H9 (cell line): ENCODE data around the gene CDH22. TPM values are rescaled to one million over a fixed set of nuclear protein-coding genes. Genes with fewer than 3 reads are reported as not detected.

ENCODE experiments used
- DNase-seq: peaks from one replicate; pipeline ENCODE4 v3.0.0-alpha.2; 2017
- H2AFZ ChIP-seq: one replicate; pipeline ENCODE4 v1.6.1; 2013; ENCODE audit warnings: mild to moderate bottlenecking, low read length, control low read depth, moderate library complexity
- H2AK5ac ChIP-seq: 2 replicates; pipeline ENCODE4 v1.6.1; 2013; ENCODE audit warnings: low read length, control low read depth, mixed read lengths; ENCODE audit not compliant: insufficient read length
- H2BK120ac ChIP-seq: one replicate; pipeline ENCODE4 v1.6.1; 2013; ENCODE audit warnings: low read depth, mild to moderate bottlenecking, low read length, control low read depth, inconsistent platforms; ENCODE audit not compliant: poor library complexity, severe bottlenecking
- H2BK12ac ChIP-seq: 2 replicates; pipeline ENCODE4 v1.6.1; 2013; ENCODE audit warnings: low read length, control low read depth, mixed read lengths, low read depth; ENCODE audit not compliant: insufficient read length
- H2BK15ac ChIP-seq: 2 replicates; pipeline ENCODE4 v1.6.1; 2013; ENCODE audit warnings: low read depth, low read length, control low read depth
- H2BK20ac ChIP-seq: one replicate; pipeline ENCODE4 v1.6.1; 2013; ENCODE audit warnings: low read depth, mild to moderate bottlenecking, low read length, control low read depth, inconsistent platforms; ENCODE audit not compliant: poor library complexity, severe bottlenecking
- H2BK5ac ChIP-seq: 2 replicates; pipeline ENCODE4 v1.6.1; 2013; ENCODE audit warnings: low read length, control low read depth, mixed read lengths; ENCODE audit not compliant: insufficient read length
- H3K14ac ChIP-seq: 2 replicates; pipeline ENCODE4 v1.6.1; 2013; ENCODE audit warnings: low read length, control low read depth; ENCODE audit not compliant: insufficient read depth
- H3K18ac ChIP-seq: 2 replicates; pipeline ENCODE4 v1.6.1; 2013; ENCODE audit warnings: low read depth, mild to moderate bottlenecking, mixed read lengths, low read length, control low read depth; ENCODE audit not compliant: insufficient read length
- H3K23ac ChIP-seq: 2 replicates; pipeline ENCODE4 v1.6.1; 2013; ENCODE audit warnings: low read length, control low read depth, mixed read lengths, low read depth; ENCODE audit not compliant: insufficient read length
- H3K23me2 ChIP-seq: 2 replicates; pipeline ENCODE4 v1.6.1; 2013; ENCODE audit warnings: low read depth, mild to moderate bottlenecking, mixed read lengths, low read length, control low read depth; ENCODE audit not compliant: insufficient read length, poor library complexity, severe bottlenecking
- H3K27ac ChIP-seq: 2 replicates; pipeline ENCODE4 v1.5.1; 2013; ENCODE audit warnings: low read length, control low read depth, mixed read lengths, low read depth; ENCODE audit not compliant: insufficient read length
- H3K27me3 ChIP-seq: 2 replicates; pipeline ENCODE4 v1.6.1; 2013; ENCODE audit warnings: low read length, control low read depth, inconsistent platforms; ENCODE audit not compliant: insufficient read depth
- H3K4ac ChIP-seq: 2 replicates; pipeline ENCODE4 v1.6.1; 2013; ENCODE audit warnings: low read depth, mild to moderate bottlenecking, control low read depth, inconsistent platforms, low read length, moderate library complexity
- H3K4me1 ChIP-seq: 2 replicates; pipeline ENCODE4 v1.6.1; 2013; ENCODE audit warnings: low read length, control low read depth, inconsistent platforms; ENCODE audit not compliant: insufficient read depth
- H3K4me2 ChIP-seq: 2 replicates; pipeline ENCODE4 v1.6.1; 2013; ENCODE audit warnings: low read length, control low read depth, mixed read lengths; ENCODE audit not compliant: insufficient read length, insufficient read depth
- H3K56ac ChIP-seq: 2 replicates; pipeline ENCODE4 v1.6.1; 2013; ENCODE audit warnings: low read depth, mild to moderate bottlenecking, mixed read lengths, low read length, control low read depth; ENCODE audit not compliant: insufficient read length
- H3K79me1 ChIP-seq: 2 replicates; pipeline ENCODE4 v1.6.1; 2013; ENCODE audit warnings: low read depth, mild to moderate bottlenecking, moderate library complexity, low read length, control low read depth, inconsistent platforms; ENCODE audit not compliant: insufficient read depth, poor library complexity, severe bottlenecking
- H3K79me2 ChIP-seq: 2 replicates; pipeline ENCODE4 v1.6.1; 2013; ENCODE audit warnings: low read length, control low read depth, inconsistent platforms; ENCODE audit not compliant: insufficient read depth
- H3K9ac ChIP-seq: 2 replicates; pipeline ENCODE4 v1.6.1; 2013; ENCODE audit warnings: low read length, control low read depth, mixed read lengths; ENCODE audit not compliant: insufficient read length; ENCODE audit errors: extremely low read depth
- H3K9me3 ChIP-seq: one replicate; pipeline ENCODE4 v1.6.1; 2013; ENCODE audit warnings: low read depth, low read length, inconsistent platforms; ENCODE audit not compliant: control insufficient read depth
- H3T11ph ChIP-seq: one replicate; pipeline ENCODE4 v1.6.1; 2013; ENCODE audit warnings: mild to moderate bottlenecking, low read length, control low read depth, inconsistent platforms
- H4K20me1 ChIP-seq: one replicate; pipeline ENCODE4 v1.6.1; 2013; ENCODE audit not compliant: control insufficient read depth, insufficient read length, insufficient read depth
- H4K5ac ChIP-seq: 2 replicates; pipeline ENCODE4 v1.6.1; 2013; ENCODE audit warnings: low read depth, mild to moderate bottlenecking, mixed read lengths, low read length, control low read depth; ENCODE audit not compliant: insufficient read length
- H4K8ac ChIP-seq: replicated peaks from 2 replicates; pipeline ENCODE4 v1.6.1; 2013; ENCODE audit warnings: low read length, control low read depth, mixed read lengths, low read depth; ENCODE audit not compliant: insufficient read length
- H4K91ac ChIP-seq: 2 replicates; pipeline ENCODE4 v1.6.1; 2013; ENCODE audit warnings: low read depth, mild to moderate bottlenecking, moderate library complexity, mixed read lengths, low read length, control low read depth; ENCODE audit not compliant: insufficient read length
- H3K27ac Mint-ChIP-seq, 3 experiments: 2 replicates in 2 of 3; 3 replicates in 1 of 3; pipeline ENCODE4 v1.8.0; 2020 to 2021; ENCODE audit warnings: mixed read lengths in 3 of 3, mild to moderate bottlenecking in 1 of 3, moderate library complexity in 1 of 3
- H3K27me3 Mint-ChIP-seq: 2 replicates; pipeline ENCODE4 v1.8.0; 2021; ENCODE audit warnings: low read depth, mild to moderate bottlenecking, moderate library complexity, mixed read lengths
- H3K36me3 Mint-ChIP-seq, 3 experiments: 2 replicates in 2 of 3; 3 replicates in 1 of 3; pipeline ENCODE4 v1.8.0; 2020 to 2021; ENCODE audit warnings: low read depth in 3 of 3, mixed read lengths in 3 of 3; ENCODE audit not compliant: insufficient read depth in 1 of 3
- H3K4me1 Mint-ChIP-seq, 2 experiments: 2 replicates each; pipeline ENCODE4 v1.8.0; 2020; ENCODE audit warnings: mixed read lengths in 2 of 2
- H3K4me3 Mint-ChIP-seq, 2 experiments: 2 replicates in 1 of 2; 3 replicates in 1 of 2; pipeline ENCODE4 v1.8.0; 2020 to 2021; ENCODE audit warnings: mild to moderate bottlenecking in 2 of 2, mixed read lengths in 2 of 2, moderate library complexity in 1 of 2
- H3K9me3 Mint-ChIP-seq, 2 experiments: 2 replicates in 1 of 2; 3 replicates in 1 of 2; pipeline ENCODE4 v1.8.0; 2020; ENCODE audit warnings: mild to moderate bottlenecking in 2 of 2, mixed read lengths in 2 of 2, moderate library complexity in 1 of 2
- CTCF ChIP-seq: fragments of 200-600 bp; sonication (generic); conservative IDR thresholded peaks from 3 replicates; pipeline ENCODE4 v1.8.0; 2021; ENCODE audit warnings: antibody characterized with exemption, mild to moderate bottlenecking
- WGBS: extraction: QIAGEN DNeasy Blood & Tissue Kit; methylation state at CpG from one replicate; pipeline ENCODE4 v1.1.7; 2013; ENCODE audit warnings: missing lambda C conversion rate, low lambda C conversion rate, mixed read lengths; ENCODE audit not compliant: insufficient read length; ENCODE audit errors: extremely low coverage; 5-methylcytosine and 5-hydroxymethylcytosine counted together
- total RNA-seq: library from RNA; stranded (reverse); gene quantifications from 2 replicates; pipeline ENCODE4 v1.2.1, GENCODE V29; 2021

CDH22 gene
- total RNA-seq, 1 experiment from 2014 or later, result not detected

GRCh38 chr20:46246559-46246958, 61.7 kb downstream of the CDH22 start:
- H4K91ac ChIP-seq, result no peak overlapping the region
- H3K79me1 ChIP-seq, result no peaks in the 10 kb centered on the region
- H3K23me2 ChIP-seq, result no peaks in the 10 kb centered on the region
- Mint-ChIP-seq H3K27ac (no peak overlapping the region), H3K9me3 (peaks cover 0 to 3% of the 10 kb centered on the region in 2 experiments; a peak in 1 of 5 replicates), H3K36me3 (no peaks in the 10 kb centered on the region), H3K4me1 (peaks cover 18 to 26% of the 10 kb centered on the region in 2 experiments), H3K4me3 (no peak overlapping the region), H3K27me3 (peaks cover 58% of the 10 kb centered on the region)
- no peak overlapping the region for H2AK5ac ChIP-seq
- DNase-seq, result no peak
- H4K20me1 ChIP-seq, result no peaks in the 10 kb centered on the region
- no peak overlapping the region for H3K18ac ChIP-seq
- peaks cover 2% of the 10 kb centered on the region; the same call in 1 of the 2 replicates for H3K4me1 ChIP-seq
- no peak overlapping the region for H2BK5ac ChIP-seq
- no peak overlapping the region for H3K4ac ChIP-seq
- no peaks in the 10 kb centered on the region for H3K9me3 ChIP-seq
- no peak overlapping the region for H3K23ac ChIP-seq
- no peak overlapping the region for H4K8ac ChIP-seq
- H3K4me2 ChIP-seq, result no peak overlapping the region
- H3K14ac ChIP-seq, result no peak overlapping the region
- no peak overlapping the region for H4K5ac ChIP-seq
- no peak overlapping the region for H2BK120ac ChIP-seq
- no peak overlapping the region for H2AFZ ChIP-seq
- H3K79me2 ChIP-seq, result no peaks in the 10 kb centered on the region
- no peak overlapping the region for H3K56ac ChIP-seq
- TF ChIP-seq CTCF, result no peak
- H2BK12ac ChIP-seq, result no peak overlapping the region
- no CpG with 5 or more reads among the region's 23 CpGs for WGBS
- no peak overlapping the region for H3K9ac ChIP-seq
- no peak overlapping the region for H2BK15ac ChIP-seq
- no peak overlapping the region for H2BK20ac ChIP-seq
- H3K27me3 ChIP-seq, result peaks cover 8% of the 10 kb centered on the region; the same call in 1 of the 2 replicates
- H3K27ac ChIP-seq, result no peak overlapping the region
- H3T11ph ChIP-seq, result no peak overlapping the region
